Measurements from ENCODE around the gene ONECUT3. TPM values are rescaled to one million over a fixed set of nuclear protein-coding genes. Genes with fewer than 3 reads are reported as not detected.

ONECUT3 gene
- total RNA-seq (2014; rRNA removed; shearing (Covaris generic)), result not detected in 2 replicates
- not detected in 2 replicates for total RNA-seq (2022)
- Bru-seq, nascent RNA, result not detected
- BruChase-seq, experiment 1, labeled RNA remaining after a 6-hour chase, result not detected
- BruChase-seq, experiment 2, labeled RNA remaining after a 2-hour chase, result not detected
- long read RNA-seq, result 0 reads

DNA sequence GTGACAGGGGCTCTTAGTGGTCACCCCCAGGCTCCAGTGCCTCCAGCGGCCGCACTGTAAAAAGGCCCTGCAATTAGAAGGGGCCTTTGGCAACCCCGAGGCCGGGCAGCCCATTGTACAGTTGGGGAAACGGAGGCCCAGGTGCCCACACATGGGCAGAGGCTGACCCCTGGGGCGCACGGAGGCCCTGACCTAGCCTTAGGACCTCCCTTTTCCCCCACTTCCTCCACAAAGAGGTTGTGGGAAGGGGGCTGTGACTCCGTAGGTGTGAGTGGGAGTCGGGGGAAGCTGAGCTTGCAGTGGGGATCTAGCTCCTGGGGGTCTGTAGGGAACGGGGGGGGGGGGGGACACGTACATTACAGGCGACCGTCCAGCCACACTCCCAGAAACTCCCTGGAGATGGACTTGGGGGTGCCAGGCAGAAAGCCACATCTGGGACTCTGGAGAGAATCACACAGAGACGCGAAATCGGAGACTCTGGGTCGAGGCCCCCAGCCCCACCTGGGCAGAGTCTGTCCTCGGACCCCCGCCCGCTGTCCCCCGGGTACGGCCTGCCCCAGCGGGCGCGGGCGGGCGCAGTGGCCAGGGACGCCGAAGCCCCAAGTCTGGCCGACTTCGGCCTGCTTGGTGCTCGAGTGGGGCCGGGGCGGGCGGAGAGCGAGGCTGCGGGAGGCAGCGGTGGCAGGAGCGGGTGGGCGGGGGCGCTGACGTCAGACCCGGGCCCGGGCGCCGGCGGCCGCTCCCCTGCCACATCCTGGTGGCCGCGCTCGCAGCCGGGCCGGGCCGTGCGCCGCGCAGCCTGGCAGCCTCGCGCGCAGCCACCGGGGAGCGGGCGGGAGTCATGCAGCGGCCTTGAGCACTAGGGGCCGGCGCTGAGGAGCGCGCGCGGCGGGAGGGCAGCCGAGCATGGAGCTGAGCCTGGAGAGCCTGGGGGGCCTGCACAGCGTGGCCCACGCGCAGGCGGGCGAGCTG is at the start of gene ONECUT3:
ONECUT3 (plus strand) TSS at position 750 of the 972 bp plus-strand sequence; CDS start at position 907, 157 bp downstream.
- Histone ChIP-seq H3K4me3 (ENCODE audit: low read depth, low read length, poor library complexity, severe bottlenecking) (no peak within 1 kb of the TSS), H3K4me1 (ENCODE audit: insufficient read depth, low read length, poor library complexity, severe bottlenecking) (peaks cover 21% of the 10 kb centered on the region), H3K9me2 (ENCODE audit: insufficient read depth, low read length) (no peaks in the 10 kb centered on the region), H3K9me3 (ENCODE audit: low read length) (no peaks in the 10 kb centered on the region), H3K79me2 (ENCODE audit: insufficient read depth, low read depth, low read length) (no peaks in the 10 kb centered on the region), H3K27ac (ENCODE audit: low read depth, low read length, poor library complexity, severe bottlenecking) (no peak within 1 kb of the TSS), H4K20me1 (ENCODE audit: insufficient read depth, low read length) (no peaks in the 10 kb centered on the region), H2AFZ (ENCODE audit: low read length) (peak within 1 kb of the TSS; percentile 32; the same call in 1 of the 2 replicates), H3K36me3 (ENCODE audit: insufficient read depth, low read length) (no peaks in the 10 kb centered on the region), H3K4me2 (ENCODE audit: low read length) (peak within 1 kb of the TSS; percentile 46)
- intact Hi-C loops (cut with micrococcal nuclease; ENCODE audit: unreplicated experiment), result no loop called here
- no peak for TF ChIP-seq EZH2phosphoT487 (IDR thresholded peaks at IDR 0.05; ENCODE audit: borderline replicate concordance, low read depth, low read length)
- TF ChIP-seq, protein P1, sequence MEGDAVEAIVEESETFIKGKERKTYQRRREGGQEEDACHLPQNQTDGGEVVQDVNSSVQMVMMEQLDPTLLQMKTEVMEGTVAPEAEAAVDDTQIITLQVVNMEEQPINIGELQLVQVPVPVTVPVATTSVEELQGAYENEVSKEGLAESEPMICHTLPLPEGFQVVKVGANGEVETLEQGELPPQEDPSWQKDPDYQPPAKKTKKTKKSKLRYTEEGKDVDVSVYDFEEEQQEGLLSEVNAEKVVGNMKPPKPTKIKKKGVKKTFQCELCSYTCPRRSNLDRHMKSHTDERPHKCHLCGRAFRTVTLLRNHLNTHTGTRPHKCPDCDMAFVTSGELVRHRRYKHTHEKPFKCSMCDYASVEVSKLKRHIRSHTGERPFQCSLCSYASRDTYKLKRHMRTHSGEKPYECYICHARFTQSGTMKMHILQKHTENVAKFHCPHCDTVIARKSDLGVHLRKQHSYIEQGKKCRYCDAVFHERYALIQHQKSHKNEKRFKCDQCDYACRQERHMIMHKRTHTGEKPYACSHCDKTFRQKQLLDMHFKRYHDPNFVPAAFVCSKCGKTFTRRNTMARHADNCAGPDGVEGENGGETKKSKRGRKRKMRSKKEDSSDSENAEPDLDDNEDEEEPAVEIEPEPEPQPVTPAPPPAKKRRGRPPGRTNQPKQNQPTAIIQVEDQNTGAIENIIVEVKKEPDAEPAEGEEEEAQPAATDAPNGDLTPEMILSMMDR (conservative IDR thresholded peaks at IDR 0.05; ENCODE audit: low read length), result peak; percentile 34; the same call in 1 of the 2 replicates
- CTCF ChIA-PET (ENCODE audit: unreplicated experiment), result interaction anchor here (0.7 kb wide), 1 partner anchor 85 kb away, joined by 8 read pairs; no protein-coding TSS in a partner anchor
- no peak for DNase-seq (ENCODE audit: low spot score)
- POLR2A ChIA-PET, result interaction anchor here (0.5 kb wide), 1 partner anchor 59 kb away, joined by 3 read pairs; no protein-coding TSS in a partner anchor
- BruUV-seq (replicated peaks), result no TSS peak

DNA sequence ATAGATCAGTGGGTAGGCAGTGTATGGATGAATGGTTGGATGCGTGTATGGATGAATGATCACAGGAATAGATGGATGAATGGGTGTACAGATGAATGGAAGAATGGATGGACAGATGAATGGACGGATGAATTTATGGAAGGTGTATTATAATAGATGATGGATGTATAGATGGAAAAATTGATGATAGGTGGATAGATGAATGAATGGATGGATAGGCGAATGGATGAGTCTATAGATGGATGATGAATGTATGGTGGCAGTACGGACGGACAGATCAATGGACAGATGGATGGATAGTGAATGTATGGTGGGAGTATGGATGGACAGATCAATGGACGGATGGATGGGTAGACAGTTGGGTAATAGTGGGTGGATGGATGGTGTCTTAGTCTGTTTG is 49.0 kb upstream of the ONECUT3 start:
- Histone ChIP-seq H3K4me3 (ENCODE audit: low read depth, low read length, poor library complexity, severe bottlenecking) (no peak overlapping the region), H3K4me2 (ENCODE audit: low read length) (no peak overlapping the region), H3K79me2 (ENCODE audit: insufficient read depth, low read depth, low read length) (no peaks in the 10 kb centered on the region), H3K4me1 (ENCODE audit: insufficient read depth, low read length, poor library complexity, severe bottlenecking) (no peaks in the 10 kb centered on the region), H3K36me3 (ENCODE audit: insufficient read depth, low read length) (no peaks in the 10 kb centered on the region), H4K20me1 (ENCODE audit: insufficient read depth, low read length) (no peaks in the 10 kb centered on the region), H3K9me2 (ENCODE audit: insufficient read depth, low read length) (no peaks in the 10 kb centered on the region), H3K27ac (ENCODE audit: low read depth, low read length, poor library complexity, severe bottlenecking) (no peak overlapping the region), H2AFZ (ENCODE audit: low read length) (no peak overlapping the region), H3K9me3 (ENCODE audit: low read length) (0 out of 2 replicates have a peak, but pooled peaks cover 3% of the 10 kb centered on the region)
- no peak for DNase-seq (ENCODE audit: low spot score)
- ChIA-PET CTCF (ENCODE audit: unreplicated experiment) (no interaction called here), POLR2A (interaction anchor here (0.6 kb wide), 1 partner anchor 73 kb away, joined by 4 read pairs; no protein-coding TSS in a partner anchor)
- intact Hi-C loops (cut with micrococcal nuclease; ENCODE audit: unreplicated experiment), result no loop called here
- no TSS peak for BruUV-seq (replicated peaks)
- no peak for TF ChIP-seq EZH2phosphoT487 (IDR thresholded peaks at IDR 0.05; ENCODE audit: borderline replicate concordance, low read depth, low read length)
- TF ChIP-seq, protein P1 (conservative IDR thresholded peaks at IDR 0.05; ENCODE audit: low read length), result no peak

Data from OCI-LY7 (cell line).